GM19463 (cell line): ENCODE results near the gene RNF123.

Experiments
- ATAC-seq: cut with Tn5 transposase; IDR thresholded peaks from one replicate; pipeline ENCODE4 v1.9.1; 2021; ENCODE audit warnings: mild to moderate bottlenecking, moderate library complexity; ENCODE audit not compliant: unreplicated experiment

RNF123 gene

DNA sequence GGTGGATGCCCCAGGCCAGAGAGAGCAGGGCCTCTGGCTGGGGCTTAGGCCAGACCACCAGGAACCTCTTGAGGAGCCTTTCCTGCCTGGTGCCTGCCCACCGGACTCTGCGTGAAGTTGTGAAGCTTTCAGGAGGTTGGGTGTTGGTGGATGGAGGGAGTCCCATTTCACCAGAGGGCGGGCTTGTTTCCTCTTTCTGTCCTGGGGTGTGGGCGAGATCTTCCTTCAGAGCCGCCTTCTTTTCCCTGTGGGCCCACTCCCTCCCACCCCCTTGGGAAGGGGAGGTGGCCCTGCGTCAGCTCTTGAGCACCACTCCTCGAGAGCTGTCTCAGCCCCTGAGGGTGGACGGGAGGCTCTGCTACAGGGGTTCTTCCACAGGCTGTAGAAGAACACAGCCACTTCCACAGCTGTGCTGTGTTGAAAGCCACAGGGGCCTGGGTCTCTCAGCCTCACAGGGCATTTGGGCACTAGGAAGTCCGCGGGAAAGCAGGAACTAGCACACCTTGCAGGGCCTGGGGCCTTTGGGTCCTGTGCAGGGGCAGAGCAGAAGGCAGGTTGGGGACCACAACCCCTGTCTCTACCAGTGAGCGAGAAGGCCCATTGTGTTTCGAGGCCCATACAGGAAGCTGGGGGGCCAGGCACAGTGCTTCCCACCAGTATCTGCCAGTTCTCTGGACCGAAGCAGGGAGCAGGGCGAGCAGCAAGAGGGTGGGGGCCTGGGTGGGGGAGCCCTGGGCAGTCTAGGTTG lies 28.0 kb downstream of the RNF123 start:
- no peak for ATAC-seq

DNA sequence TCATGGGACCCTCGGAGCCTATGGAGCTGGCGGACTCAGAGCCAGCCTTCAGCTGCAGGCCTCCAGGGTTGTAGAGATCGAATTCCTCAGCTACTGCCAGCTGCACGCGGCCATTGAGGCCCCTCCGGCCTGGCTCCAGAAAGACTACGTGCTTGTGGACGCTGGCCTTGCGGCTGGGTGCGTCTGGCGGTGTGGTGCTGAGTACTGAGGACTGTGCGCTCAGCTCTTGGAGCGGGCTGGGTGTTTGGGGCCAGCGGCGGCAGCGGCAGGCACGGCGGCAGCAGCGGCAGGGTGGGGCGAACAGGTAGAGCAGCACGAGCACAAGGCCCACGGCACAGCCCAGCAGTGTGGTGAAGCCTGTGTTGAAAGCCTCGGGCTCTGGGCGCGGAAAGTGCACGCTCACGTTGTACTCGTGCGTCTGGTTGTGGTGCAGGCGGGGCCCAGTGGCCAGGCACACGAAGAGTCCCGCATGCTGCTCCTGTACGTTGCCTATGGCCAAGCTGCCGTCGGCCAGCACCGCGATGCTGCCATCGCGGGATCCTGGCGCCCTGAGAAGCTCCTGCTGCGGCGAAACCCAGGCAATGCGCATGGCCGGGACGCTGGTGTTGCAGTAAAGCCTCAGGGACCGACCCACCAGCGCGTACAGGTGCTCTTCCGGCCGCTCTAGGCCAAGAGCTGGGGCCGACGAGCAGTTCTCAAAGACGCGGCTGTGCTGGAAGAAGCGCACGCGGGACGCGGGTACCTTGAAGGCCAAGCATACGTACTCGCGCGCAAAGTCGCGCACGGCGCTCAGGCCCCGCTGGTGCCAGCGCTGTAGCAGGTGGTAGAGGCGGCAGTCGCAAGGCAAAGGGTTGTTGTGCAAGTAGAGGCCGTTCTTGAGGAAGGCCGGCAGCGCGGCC lies 28.9 kb downstream of the RNF123 start:
- ATAC-seq: no peak

DNA sequence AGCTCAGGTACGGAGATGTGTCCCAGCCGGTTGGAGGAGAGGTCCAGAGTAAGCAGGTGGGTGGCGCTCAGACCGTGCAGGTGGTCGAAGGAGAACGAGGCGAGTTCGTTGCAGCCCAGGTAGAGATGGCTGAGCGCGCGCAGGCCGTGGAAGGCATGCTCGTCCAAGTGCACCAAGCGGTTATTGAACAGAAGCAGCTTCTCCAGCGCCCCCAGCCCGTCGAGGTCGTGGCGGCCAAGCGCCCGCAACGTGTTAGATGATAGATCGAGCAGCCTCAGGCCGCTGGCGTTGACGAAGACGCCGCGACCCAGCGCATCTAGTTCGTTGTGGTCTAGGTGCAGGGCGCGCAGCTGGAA lies 29.5 kb downstream of the RNF123 start:
- ATAC-seq: no peak

DNA sequence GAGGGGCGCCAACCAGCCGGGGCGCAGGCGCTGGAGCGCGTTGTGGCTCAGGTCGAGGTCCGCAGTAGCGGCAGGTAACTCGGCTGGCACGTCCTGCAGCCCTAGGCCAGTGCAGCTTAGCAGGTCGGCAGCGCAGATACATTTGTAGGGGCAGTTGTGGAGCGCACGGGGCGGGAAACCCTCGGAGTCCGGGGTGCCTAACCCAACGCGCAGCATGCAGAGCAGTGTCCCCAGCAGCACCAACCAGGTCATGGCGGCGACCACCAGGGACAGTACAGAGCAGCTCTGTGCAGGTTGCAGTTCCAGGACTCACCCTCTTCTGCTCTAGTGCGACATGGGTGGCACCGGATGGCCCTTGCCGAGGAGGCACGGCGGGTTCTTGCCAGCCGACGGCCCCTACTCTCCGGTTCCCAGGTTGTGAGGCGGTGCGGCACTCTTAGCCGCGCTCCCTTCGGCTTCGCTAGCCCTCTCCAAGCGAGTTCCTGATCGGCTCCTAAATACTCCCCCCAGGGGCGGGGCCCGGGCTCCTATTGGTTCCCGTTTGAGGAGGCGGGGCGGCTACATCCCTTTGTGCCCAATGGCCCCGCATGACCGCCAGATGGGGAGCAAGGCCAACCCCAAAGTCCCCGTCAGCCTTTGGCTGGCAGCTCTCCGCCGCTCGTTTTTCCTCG lies 30.0 kb downstream of the RNF123 start, which contains the start of gene AMIGO3:
Gene AMIGO3 (minus strand): TSS at position 471 of the 671 bp plus-strand sequence. CDS start 219 bp downstream, at position 252.
- peak; percentile 60 for ATAC-seq

DNA sequence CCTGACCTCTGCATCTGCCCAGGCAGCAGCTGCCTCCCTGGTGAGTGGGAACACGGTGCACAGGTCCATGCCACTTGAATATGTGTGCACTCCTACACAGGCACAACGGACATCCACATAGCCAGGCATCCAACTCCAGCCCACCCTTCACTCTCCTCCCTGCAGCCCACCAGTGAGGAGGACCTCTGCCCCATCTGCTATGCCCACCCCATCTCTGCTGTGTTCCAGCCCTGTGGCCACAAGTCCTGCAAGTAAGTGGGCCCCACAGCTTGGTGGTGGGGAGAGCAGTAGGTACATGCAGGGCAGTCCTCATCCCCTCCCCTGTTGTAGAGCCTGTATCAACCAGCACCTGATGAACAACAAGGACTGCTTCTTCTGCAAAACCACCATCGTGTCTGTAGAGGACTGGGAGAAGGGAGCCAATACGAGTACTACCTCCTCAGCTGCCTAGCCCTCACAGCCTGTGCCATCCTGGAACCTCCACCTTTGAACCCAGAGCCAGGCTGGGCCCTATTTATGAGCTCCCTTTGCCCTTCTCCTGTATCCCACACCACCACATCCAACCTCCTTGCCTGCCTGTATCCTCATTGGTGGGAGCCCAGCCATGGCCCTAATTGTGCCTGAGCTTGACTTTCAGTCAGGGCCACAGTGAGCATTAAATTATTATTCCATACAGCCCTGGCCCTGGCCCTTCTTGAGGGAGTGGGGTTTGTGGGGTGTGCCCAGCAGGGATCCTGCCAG lies 31.7 kb downstream of the RNF123 start:
- no peak for ATAC-seq

DNA sequence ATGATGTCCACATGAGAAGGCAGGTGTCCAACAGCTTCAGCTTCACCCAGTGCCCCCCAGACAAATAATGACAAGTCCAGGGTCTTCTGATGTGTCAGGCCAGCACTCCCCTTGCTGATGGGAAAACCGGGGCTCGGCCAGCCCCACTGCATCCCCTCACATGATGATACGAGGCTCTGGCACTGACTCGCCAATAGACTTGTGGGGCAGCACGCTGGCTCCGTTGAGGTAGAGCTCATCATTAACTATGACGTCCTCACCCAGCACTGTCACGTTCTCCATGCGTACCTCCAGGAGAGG lies 32.2 kb downstream of the RNF123 start:
- no peak for ATAC-seq

DNA sequence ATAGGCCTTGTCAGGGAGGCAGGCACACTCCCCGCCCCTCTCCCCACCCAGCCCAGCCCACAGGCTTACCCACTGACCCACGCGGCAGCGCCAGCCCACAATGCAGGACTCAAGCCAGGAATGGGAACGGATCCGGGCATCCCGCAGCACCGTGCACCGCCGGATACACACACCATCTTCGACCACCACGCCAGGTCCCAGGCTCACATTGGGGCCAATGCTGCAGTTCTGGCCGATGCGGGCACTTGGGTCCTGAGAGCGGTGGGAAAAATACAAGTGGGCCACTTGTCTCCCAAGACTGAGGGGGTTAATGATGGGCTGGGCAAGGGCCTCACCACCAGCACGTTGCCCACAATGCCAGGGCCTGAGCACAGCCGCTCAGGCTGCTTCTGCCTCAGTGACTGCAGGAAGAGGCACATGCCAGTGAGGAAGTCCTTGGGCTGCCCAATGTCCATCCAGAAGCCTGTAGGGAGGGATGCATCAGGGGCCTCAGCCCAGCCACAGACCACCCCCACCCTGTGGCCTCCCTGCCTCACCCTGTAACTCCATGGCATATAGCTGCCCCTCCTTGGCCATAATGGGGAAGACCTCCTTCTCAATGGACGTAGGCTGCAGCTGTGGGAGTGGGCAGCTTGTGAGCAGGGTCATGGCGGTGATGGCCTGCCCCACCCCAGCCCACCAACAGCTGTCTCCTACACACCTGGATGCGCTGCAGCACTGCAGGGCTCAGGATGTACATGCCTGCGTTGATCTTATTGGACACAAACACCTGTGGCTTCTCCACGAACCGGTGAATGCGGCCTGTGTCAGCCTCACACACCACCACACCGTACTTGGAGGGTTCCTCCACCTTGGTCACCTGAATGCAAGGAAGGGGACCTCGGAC lies 32.8 kb downstream of the RNF123 start:
- ATAC-seq: no peak

DNA sequence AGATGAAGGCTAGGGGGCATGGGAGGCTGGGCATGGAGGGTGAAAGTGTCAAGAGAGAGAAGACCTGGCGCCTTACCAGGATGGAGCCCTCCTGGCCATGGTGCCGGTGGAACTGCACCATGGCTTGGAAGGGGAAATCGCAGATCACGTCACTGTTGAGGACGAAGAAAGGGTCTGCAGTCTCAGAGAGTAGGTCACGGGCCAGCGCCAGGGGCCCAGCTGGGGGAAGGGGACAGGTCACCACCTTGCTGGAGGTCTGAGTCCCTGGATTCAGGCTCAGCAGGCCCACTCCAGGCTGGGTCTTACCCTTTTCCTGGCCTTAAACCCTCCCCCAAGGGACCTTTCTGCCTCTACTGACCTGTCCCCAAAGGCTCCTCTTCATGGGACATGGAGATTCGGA lies 33.5 kb downstream of the RNF123 start:
- no peak for ATAC-seq

DNA sequence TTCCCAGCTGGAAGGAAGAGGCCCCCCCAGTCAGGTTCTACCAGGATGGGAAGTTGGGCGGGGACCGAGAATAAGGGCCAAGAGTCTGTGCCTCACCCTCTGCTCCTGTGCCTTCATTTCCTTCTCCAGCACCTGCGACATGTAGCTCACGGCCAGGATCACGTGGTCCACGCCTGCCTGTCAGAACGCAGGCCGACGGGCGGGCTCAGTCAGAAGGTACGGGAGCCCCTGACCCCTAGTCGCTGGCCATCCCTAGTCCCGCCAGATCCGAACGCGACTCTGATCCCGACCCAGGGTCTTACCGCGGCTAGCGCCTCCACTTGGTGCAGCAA lies 33.9 kb downstream of the RNF123 start:
- ATAC-seq: no peak

DNA sequence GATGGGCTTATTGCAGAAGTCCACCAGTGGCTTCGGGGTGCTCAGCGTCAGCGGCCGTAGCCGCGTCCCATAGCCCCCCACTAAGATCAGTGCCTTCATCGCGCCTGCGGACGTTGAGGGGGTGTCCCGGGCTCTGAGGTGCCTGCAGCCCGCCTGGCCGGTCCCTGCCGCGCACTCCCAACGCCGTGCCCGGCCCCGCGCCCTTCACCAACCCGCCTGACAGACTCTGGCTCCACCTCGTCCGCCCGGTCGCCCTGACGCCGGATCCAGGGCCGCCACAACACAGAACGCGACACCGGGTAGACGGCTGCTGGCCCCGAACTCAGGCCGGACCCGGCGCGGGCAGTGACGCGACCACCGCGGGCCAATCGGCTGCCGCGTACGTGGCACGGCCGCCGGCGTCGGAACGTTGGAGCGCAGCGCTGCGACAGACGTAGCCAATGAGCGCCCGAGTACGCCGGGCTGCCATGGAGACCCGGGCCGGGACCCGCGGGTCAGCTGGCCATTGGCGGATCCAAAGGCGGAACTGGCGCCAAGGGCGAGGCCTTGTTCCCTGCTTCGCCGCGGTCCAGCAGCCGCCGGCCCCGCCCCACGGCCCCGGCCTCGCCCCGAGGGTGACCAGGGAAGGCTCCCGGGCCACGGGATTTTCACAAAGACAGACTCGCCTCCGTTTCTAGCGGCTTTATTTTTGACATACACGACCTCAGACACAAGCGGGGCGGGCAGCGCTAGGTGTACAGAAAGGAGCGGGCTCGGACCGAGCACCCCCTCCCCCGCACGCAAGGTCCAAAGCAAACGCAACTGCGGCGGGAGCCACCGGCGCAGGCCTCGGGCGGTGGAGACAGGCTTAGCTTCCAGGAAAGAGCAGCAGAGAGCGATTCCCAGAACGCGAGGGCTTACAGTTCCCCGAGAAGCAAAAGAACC lies 34.5 kb downstream of the RNF123 start, which contains the start of gene GMPPB:
Gene GMPPB (minus strand): TSS at position 324 of the 924 bp plus-strand sequence. CDS start 225 bp downstream, at position 99.
- peak; percentile 83 for ATAC-seq

DNA sequence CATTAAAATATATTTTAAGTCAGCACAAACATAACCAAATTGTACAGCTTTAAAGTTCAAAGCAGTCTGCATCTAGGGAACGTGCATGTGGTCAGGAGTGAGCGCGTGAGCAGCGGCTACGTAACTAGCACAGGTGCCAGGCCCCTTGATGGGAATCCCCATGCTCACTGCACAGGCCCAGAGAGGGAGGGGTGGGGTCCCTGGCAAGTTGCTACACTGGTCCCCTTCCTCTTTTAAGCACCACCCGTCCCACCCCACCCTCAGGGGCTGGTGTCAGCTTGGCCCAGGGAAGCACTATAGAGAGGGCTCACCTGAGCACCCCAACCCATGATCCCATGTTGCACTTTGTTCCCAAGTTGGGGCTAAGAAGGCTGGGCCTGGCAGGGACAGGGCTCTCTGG lies 35.2 kb downstream of the RNF123 start:
- no peak for ATAC-seq

DNA sequence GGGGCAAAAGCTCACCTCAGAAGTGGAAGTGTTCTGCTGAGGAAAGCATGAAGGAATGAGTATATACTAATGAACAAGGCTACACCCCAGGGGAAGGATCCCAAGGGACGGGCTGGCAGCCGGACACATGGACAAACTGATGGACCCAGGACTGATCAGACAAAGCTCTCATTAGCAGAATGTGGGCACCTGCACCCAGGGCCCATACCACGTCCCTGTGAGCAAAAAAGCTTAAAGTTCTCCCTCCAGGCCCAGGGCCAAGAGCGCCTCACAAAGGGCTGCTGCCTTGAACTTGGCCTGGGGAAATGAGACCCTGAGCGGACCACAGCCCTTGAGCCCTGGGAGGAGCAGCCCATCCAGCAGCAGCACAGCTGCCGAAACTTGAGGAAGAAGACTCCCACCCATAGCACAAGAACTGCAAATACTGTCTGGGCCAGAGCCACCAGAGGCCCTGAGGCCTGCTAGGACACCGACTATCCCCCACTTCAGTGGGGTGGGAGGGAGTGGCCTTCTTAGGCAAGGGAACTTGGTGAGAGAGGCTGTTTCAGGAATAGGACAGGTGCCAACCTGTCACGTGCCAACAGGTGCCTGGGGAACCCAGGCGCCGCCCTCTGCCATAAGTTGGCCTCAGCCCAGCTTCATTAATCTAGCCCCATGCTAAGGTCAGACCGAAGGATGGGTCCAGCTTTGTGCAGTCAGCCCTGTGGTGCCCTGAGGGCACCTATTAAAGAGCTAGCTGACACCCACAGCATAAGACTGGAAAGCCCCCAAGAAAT lies 36.7 kb downstream of the RNF123 start:
- ATAC-seq: no peak

DNA sequence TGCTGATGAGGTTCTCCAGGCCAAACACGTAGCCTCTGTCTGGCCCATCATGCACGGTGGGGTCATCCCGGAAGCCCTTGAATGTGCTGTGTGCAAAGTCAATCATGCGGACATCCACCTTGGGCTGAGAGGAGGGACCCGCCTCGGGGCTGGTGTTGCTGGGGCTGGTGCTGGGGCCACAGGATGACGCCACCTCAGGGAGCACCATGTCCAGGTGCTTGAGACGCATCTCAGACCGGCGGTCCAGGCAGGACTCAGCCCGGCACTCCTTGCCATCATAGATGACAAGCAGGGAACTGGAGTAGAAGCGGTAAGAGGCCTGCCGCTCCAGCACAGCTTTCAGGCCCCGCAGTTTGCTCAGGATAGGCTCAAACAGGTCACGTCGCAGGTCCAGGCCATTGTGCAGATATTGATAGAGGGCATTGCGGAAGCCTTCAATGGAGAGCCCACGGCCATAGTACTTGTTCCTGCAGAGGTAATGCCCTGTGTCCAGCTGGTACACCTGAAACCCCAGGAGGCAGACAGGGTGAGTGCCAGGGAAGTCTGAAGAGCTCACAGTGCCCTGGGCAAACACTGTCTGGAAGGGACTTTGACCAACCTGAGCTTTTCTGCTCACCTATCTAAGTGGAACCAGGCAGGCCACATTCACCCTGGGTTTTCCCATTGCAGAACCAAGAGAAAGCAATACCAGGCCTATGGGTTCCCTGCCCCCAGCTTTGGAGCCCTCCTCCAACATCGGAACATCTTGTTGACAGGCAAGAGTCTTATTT lies 38.0 kb downstream of the RNF123 start:
- no peak for ATAC-seq

DNA sequence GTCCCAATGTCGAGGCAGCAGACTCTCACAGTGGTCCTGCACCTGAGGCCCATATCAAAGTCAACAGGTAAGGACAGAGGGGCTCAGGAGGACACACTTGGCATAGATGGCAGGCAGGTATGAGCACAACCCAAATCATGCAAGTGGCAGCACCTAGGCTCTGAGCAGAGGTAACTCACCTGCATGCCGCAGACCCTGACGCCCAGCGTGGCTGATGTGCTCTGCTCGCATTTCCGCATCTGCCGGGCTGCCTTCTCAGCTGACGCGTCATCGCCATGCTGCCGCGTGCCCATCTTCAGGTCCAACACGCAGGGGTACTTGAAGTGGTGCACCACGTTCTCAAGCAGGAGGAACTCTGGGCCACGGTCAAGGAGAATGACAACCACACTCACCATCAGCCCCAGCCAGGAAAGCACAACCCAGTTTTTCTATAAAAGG lies 38.6 kb downstream of the RNF123 start:
- ATAC-seq: no peak

DNA sequence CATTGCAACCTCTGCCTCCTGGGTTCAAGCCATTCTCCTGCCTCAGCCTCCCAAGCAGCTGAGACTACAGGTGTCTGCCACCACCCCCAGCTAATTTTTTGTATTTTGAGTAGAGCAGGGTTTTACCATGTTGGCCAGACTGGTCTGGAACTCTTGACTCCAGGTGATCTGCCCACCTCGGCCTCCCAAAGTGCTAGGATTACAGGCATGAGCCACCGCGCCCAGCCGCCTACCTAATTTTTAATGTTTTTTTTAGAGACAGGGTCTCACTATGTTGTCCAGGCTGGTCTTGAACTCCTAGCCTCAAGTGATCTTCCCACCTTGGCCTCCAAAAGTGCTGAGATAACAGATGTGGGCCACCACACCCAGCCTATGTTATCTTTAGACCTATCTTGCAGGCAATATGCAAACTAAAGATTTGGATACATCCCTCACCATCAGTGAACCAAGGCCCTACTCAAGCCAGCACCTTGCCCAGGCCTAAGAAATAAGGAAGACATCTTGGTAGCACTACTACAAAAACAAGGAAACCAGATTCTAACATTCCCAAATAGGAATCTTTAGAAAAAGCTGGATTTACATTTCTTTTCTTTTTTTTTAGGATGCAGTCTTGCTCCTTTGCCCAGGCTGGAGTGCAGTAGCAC lies 40.7 kb downstream of the RNF123 start:
- ATAC-seq: no peak

DNA sequence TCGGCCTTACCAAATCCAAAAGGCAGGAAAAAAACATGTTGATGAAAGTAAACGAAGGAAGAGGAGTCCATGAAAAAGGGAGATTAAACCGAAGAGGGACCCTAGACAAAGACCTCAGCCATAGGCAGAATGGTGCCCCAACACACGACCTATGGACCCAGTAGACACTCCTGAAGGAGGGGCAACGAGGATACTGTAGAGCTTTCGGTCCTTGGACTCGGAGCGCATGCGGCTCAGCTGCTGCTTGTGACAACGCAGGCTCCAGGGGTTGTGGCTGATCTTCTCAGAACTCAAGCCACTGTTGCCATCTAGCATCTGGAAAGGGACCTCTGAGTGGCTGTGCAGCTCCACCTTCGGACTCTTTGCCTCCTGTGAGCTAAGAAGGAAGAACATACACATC lies 43.2 kb downstream of the RNF123 start:
- ATAC-seq: no peak

DNA sequence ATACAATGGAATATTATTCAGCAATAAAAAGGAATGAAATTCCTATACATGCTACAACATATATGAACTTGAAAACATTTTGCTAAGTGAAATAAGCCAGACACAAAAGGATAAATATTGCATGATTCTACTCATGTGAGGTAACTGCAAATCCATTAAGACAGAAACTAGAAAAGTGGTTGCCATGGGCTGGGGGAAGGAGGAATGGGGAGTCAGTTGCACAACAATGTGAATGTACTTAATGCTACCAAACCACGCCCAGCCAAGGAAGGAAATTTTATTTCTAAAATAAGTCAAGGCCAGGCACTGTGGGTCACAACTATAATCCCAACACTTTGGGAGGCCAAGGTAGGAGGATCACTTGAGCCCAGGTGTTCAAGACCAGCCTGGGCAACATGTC lies 44.2 kb downstream of the RNF123 start:
- no peak for ATAC-seq
